HepG2 (cell line): ENCODE data around the gene SIX5. TPM values are rescaled to one million over a fixed set of nuclear protein-coding genes. Genes with fewer than 3 reads are reported as not detected.

ENCODE experiments used
- ELK4 ChIP-seq: sonication (generic); formaldehyde crosslinking; IDR thresholded peaks from 2 replicates; pipeline ENCODE4 v1.9.0; 2021; ENCODE audit warnings: missing genetic modification reagents, borderline replicate concordance
- GPN1 ChIP-seq: sonication (generic); formaldehyde crosslinking; IDR thresholded peaks from 2 replicates; pipeline ENCODE4 v1.5.1; 2020; ENCODE audit warnings: missing genetic modification reagents, borderline replicate concordance
- HNRNPLL ChIP-seq: fragments of 200-400 bp; formaldehyde crosslinking; IDR thresholded peaks from 2 replicates; pipeline ENCODE4 v1.6.1; 2017; ENCODE audit warnings: mild to moderate bottlenecking, low read depth, low read length; ENCODE audit not compliant: poor library complexity, severe bottlenecking
- LCORL ChIP-seq, 2 experiments: fragments of 450-650 bp in 1 of 2; sonication (generic) in 1 of 2; formaldehyde crosslinking in 1 of 2; IDR thresholded peaks; 2 replicates each; pipeline versions ENCODE4 v1.5.0 to v1.6.1; 2017 to 2020; ENCODE audit warnings: antibody characterized with exemption in 1 of 2, missing genetic modification reagents in 1 of 2
- MIER2 ChIP-seq: IDR thresholded peaks from 2 replicates; pipeline ENCODE4 v1.6.1; 2016; ENCODE audit warnings: missing biosample characterization, missing genetic modification reagents
- PAX8 ChIP-seq: sonication (generic); formaldehyde crosslinking; IDR thresholded peaks from 2 replicates; pipeline ENCODE4 v1.8.0; 2022; ENCODE audit warnings: mild to moderate bottlenecking, missing genetic modification reagents, borderline replicate concordance
- PHF5A ChIP-seq: IDR thresholded peaks from one replicate; pipeline ENCODE4 v1.6.1; 2018; ENCODE audit warnings: low read depth, missing genetic modification reagents; ENCODE audit not compliant: unreplicated experiment
- RAD51 ChIP-seq: fragments of 450-650 bp; IDR thresholded peaks from 2 replicates; pipeline ENCODE4 v1.6.1; 2016; ENCODE audit warnings: borderline replicate concordance
- RBM22 ChIP-seq: fragments of 200-400 bp; formaldehyde crosslinking; optimal IDR thresholded peaks from 2 replicates; pipeline ENCODE3; 2017; ENCODE audit warnings: mild to moderate bottlenecking, low read length, moderate library complexity
- SRSF4 ChIP-seq: fragments of 200-400 bp; formaldehyde crosslinking; IDR thresholded peaks from one replicate; pipeline ENCODE4 v1.6.1; 2018; ENCODE audit warnings: mild to moderate bottlenecking, low read depth, low read length, moderate library complexity; ENCODE audit not compliant: poor library complexity, severe bottlenecking
- TBX2 ChIP-seq: sonication (generic); formaldehyde crosslinking; IDR thresholded peaks from 2 replicates; pipeline ENCODE4 v1.5.0; 2020; ENCODE audit warnings: missing genetic modification reagents, mild to moderate bottlenecking, borderline replicate concordance
- TFDP2 ChIP-seq: sonication (generic); formaldehyde crosslinking; IDR thresholded peaks from 2 replicates; pipeline ENCODE4 v1.4.0; 2020; ENCODE audit warnings: missing genetic modification reagents
- ZNF34 ChIP-seq: sonication (generic); formaldehyde crosslinking; IDR thresholded peaks from 2 replicates; pipeline ENCODE4 v1.4.0; 2020; ENCODE audit warnings: mild to moderate bottlenecking, missing genetic modification reagents, borderline replicate concordance
- ZNF460 ChIP-seq: sonication (generic); formaldehyde crosslinking; IDR thresholded peaks from 2 replicates; pipeline ENCODE4 v1.5.1; 2020; ENCODE audit warnings: missing genetic modification reagents, mild to moderate bottlenecking, borderline replicate concordance
- polyA plus RNA-seq, 8 experiments: library from polyadenylated mRNA; depleted of rRNA in 3 of 8; stranded (reverse) in 7 of 8; unstranded in 1 of 8; fragments of >200 nt; fragmentation: Illumina TruSeq in 4 of 8; extraction: Trizol in 4 of 8; gene quantifications; 2 replicates each; pipeline versions ENCODE4 v1.2.1 to v1.2.3, GENCODE V29; 2011 to 2016; ENCODE audit warnings: low read depth in 4 of 8, missing spikeins in 1 of 8, mixed read lengths in 1 of 8; ENCODE audit not compliant: insufficient read depth in 1 of 8
- total RNA-seq, 5 experiments: library from RNA; depleted of rRNA; stranded (reverse); fragments of >200 nt; fragmentation: Illumina TruSeq; extraction: Trizol; gene quantifications; 2 replicates each; pipeline ENCODE4 v1.2.3, GENCODE V29; 2016; ENCODE audit warnings: low read depth in 1 of 5
- TF ChIP-seq, protein P1 (sequence below): sonication (generic); formaldehyde crosslinking; IDR thresholded peaks from 2 replicates; pipeline ENCODE4 v1.4.0; 2020; ENCODE audit warnings: missing genetic modification reagents, mild to moderate bottlenecking, borderline replicate concordance
- TF ChIP-seq, protein P2 (sequence below): sonication (generic); formaldehyde crosslinking; IDR thresholded peaks from 2 replicates; pipeline ENCODE4 v1.8.1; 2023; ENCODE audit warnings: mild to moderate bottlenecking, missing genetic modification reagents
- TF ChIP-seq, protein P3 (sequence below): sonication (generic); formaldehyde crosslinking; IDR thresholded peaks from 2 replicates; pipeline ENCODE4 v1.5.1; 2020; ENCODE audit warnings: missing genetic modification reagents, mild to moderate bottlenecking, borderline replicate concordance
- TF ChIP-seq, protein P4 (sequence below): sonication (generic); formaldehyde crosslinking; IDR thresholded peaks from 2 replicates; pipeline ENCODE4 v1.8.1; 2023; ENCODE audit warnings: mild to moderate bottlenecking, missing genetic modification reagents, borderline replicate concordance

SIX5 gene
- total and polyA plus RNA-seq, 2 of the 13 experiments (the other 11 are each of a cell fraction or from before 2014, with no cell fraction given): 7.7 to 10.5 TPM

- 0 out of 2 replicates have a peak, but pooled peaks have one; percentile 77 for TF ChIP-seq PAX8 (CRISPR knock-in tag)
- peak; percentile 30; the same call in 1 of the 2 replicates for TF ChIP-seq TFDP2 (CRISPR knock-in tag)
- peak; percentile 81 for TF ChIP-seq RBM22
- no peak for TF ChIP-seq SRSF4
- TF ChIP-seq ELK4 (CRISPR knock-in tag): no peak
- TF ChIP-seq LCORL (IDR thresholded peaks at IDR 0.05): no peak
- peak; percentile 47 for TF ChIP-seq LCORL (CRISPR knock-in tag; IDR thresholded peaks at IDR 0.05)
- TF ChIP-seq ZNF34 (CRISPR knock-in tag): no peak
- TF ChIP-seq, protein P1, sequence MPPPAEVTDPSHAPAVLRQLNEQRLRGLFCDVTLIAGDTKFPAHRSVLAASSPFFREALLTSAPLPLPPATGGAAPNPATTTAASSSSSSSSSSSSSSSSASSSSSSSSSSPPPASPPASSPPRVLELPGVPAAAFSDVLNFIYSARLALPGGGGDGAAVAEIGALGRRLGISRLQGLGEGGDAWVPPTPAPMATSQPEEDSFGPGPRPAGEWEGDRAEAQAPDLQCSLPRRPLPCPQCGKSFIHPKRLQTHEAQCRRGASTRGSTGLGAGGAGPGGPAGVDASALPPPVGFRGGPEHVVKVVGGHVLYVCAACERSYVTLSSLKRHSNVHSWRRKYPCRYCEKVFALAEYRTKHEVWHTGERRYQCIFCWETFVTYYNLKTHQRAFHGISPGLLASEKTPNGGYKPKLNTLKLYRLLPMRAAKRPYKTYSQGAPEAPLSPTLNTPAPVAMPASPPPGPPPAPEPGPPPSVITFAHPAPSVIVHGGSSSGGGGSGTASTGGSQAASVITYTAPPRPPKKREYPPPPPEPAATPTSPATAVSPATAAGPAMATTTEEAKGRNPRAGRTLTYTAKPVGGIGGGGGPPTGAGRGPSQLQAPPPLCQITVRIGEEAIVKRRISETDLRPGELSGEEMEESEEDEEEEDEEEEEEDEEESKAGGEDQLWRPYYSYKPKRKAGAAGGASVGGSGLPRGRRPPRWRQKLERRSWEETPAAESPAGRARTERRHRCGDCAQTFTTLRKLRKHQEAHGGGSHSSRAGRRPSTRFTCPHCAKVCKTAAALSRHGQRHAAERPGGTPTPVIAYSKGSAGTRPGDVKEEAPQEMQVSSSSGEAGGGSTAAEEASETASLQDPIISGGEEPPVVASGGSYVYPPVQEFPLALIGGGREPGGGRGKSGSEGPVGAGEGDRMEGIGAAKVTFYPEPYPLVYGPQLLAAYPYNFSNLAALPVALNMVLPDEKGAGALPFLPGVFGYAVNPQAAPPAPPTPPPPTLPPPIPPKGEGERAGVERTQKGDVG (CRISPR knock-in tag): peak; percentile 93; the same call in 1 of the 2 replicates
- no peak for TF ChIP-seq GPN1 (CRISPR knock-in tag)
- TF ChIP-seq RAD51: no peak
- no peak for TF ChIP-seq ZNF460
- TF ChIP-seq, protein P2, sequence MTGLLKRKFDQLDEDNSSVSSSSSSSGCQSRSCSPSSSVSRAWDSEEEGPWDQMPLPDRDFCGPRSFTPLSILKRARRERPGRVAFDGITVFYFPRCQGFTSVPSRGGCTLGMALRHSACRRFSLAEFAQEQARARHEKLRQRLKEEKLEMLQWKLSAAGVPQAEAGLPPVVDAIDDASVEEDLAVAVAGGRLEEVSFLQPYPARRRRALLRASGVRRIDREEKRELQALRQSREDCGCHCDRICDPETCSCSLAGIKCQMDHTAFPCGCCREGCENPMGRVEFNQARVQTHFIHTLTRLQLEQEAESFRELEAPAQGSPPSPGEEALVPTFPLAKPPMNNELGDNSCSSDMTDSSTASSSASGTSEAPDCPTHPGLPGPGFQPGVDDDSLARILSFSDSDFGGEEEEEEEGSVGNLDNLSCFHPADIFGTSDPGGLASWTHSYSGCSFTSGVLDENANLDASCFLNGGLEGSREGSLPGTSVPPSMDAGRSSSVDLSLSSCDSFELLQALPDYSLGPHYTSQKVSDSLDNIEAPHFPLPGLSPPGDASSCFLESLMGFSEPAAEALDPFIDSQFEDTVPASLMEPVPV (CRISPR knock-in tag): no peak; the same call in 1 of the 2 replicates
- TF ChIP-seq, protein P3, sequence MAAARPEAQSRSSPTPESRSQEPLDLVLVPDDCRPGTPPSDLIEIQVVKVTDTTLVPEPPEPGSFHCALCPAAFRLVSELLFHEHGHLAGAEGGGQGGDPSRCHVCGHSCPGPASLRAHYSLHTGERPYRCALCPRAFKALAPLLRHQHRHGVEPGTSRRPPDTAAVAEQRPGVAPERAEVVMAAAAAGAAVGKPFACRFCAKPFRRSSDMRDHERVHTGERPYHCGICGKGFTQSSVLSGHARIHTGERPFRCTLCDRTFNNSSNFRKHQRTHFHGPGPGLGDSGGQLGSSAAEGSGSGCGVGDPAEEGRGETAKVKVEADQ: peak; percentile 96
- peak; percentile 80; the same call in 1 of the 2 replicates for TF ChIP-seq TBX2 (CRISPR knock-in tag)
- TF ChIP-seq PHF5A (CRISPR knock-in tag): peak; percentile 78
- peak; percentile 77 for TF ChIP-seq HNRNPLL
- no peak for TF ChIP-seq MIER2 (CRISPR knock-in tag)
- TF ChIP-seq, protein P4, sequence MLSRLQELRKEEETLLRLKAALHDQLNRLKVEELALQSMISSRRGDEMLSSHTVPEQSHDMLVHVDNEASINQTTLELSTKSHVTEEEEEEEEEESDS: no peak
Observed at GRCh38 chr19:45770192-45771101, 1.4 kb upstream of the SIX5 start (continued).
